ENCODE results near the gene ZHX3. TPM values are rescaled to one million over a fixed set of nuclear protein-coding genes. Genes with fewer than 3 reads are reported as not detected.
A peak's percentile ranks its signal among the peaks of the same experiment; 100 is the strongest.

Gene ZHX3
- total RNA-seq, 1 donor from 2014 or later, result 26.8 TPM

GRCh38 chr20:41320976-41321375 is 3.4 kb upstream of the ZHX3 start:
- peaks cover 20% of the 10 kb centered on the region for H3K4me1 ChIP-seq
- H3K9me3 ChIP-seq, result no peaks in the 10 kb centered on the region
- no peak for DNase-seq (ENCODE audit: extremely low spot score in 2 of 2)
- no peaks in the 10 kb centered on the region for H3K27me3 ChIP-seq
- no peaks in the 10 kb centered on the region for H3K36me3 ChIP-seq
- H3K27ac ChIP-seq, result no peak overlapping the region
- TF ChIP-seq POLR2A (IDR thresholded peaks at IDR 0.05), result no peak
- no peak for TF ChIP-seq POLR2AphosphoS5 (IDR thresholded peaks at IDR 0.05; ENCODE audit: insufficient read depth in 1 of 2, low read depth in 1 of 2)
- TF ChIP-seq, protein P1, sequence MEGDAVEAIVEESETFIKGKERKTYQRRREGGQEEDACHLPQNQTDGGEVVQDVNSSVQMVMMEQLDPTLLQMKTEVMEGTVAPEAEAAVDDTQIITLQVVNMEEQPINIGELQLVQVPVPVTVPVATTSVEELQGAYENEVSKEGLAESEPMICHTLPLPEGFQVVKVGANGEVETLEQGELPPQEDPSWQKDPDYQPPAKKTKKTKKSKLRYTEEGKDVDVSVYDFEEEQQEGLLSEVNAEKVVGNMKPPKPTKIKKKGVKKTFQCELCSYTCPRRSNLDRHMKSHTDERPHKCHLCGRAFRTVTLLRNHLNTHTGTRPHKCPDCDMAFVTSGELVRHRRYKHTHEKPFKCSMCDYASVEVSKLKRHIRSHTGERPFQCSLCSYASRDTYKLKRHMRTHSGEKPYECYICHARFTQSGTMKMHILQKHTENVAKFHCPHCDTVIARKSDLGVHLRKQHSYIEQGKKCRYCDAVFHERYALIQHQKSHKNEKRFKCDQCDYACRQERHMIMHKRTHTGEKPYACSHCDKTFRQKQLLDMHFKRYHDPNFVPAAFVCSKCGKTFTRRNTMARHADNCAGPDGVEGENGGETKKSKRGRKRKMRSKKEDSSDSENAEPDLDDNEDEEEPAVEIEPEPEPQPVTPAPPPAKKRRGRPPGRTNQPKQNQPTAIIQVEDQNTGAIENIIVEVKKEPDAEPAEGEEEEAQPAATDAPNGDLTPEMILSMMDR (IDR thresholded peaks at IDR 0.05), result no peak
- H3K4me3 ChIP-seq, result no peak overlapping the region
- intact Hi-C loops (cut with DNase I), result no loop called here

DNA sequence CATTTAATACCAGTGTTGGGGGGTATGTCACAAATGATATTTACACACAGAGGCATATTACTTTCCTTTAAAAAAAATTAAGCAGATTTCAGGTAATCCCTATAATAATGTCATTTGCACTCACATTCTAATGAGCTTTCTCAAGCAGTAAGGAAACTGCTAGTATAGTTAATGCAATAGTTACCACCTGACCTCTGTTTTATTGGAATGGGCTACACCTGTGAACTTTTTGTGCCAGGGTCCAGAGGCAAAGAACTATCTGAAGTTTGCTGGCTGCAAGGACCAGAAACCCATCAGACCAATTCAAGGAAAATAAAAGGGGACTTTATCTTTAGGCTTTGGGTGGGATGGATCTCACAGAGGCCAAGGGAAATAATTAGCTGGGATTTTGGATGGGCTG is 2.9 kb upstream of the ZHX3 start:
- Histone ChIP-seq H3K36me3 (no peaks in the 10 kb centered on the region), H3K9me3 (no peaks in the 10 kb centered on the region), H3K4me1 (peaks cover 26% of the 10 kb centered on the region), H3K27ac (no peak overlapping the region), H3K27me3 (no peaks in the 10 kb centered on the region), H3K4me3 (no peak overlapping the region)
- intact Hi-C loops (cut with DNase I), result no loop called here
- no peak for DNase-seq (ENCODE audit: extremely low spot score in 2 of 2)
- TF ChIP-seq POLR2AphosphoS5 (IDR thresholded peaks at IDR 0.05; ENCODE audit: insufficient read depth in 1 of 2, low read depth in 1 of 2) (no peak), POLR2A (IDR thresholded peaks at IDR 0.05) (no peak)
- TF ChIP-seq, protein P1 (IDR thresholded peaks at IDR 0.05), result no peak

DNA sequence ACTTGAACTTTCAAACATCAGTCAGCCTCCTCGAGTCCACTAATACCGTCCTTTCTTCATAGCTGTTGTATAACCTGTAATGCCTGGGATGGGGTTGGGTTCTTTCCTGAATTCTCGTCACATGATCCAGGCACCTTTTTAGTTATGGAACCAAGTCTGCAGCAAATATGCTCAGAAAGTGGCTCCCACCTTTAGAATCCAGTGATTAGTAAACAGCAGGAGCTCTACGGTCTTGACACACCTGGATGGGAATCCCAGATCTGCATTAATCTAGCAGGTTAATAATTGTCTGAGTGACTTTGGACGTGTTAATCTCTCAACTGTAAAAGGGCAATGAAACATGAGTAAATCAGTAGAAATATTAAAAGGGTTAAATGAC is 729 bp upstream of the ZHX3 start:
- H3K4me1 ChIP-seq, result peaks cover 38% of the 10 kb centered on the region
- DNase-seq (ENCODE audit: extremely low spot score in 2 of 2), result peak in 1 of 2 donors; percentile 77
- peak overlapping the region; percentile 85 to 95 for H3K4me3 ChIP-seq
- no peaks in the 10 kb centered on the region for H3K9me3 ChIP-seq
- H3K27me3 ChIP-seq, result no peaks in the 10 kb centered on the region
- peak overlapping the region; percentile 84 for H3K27ac ChIP-seq
- no peak for TF ChIP-seq POLR2AphosphoS5 (IDR thresholded peaks at IDR 0.05; ENCODE audit: insufficient read depth in 1 of 2, low read depth in 1 of 2)
- TF ChIP-seq, protein P1 (IDR thresholded peaks at IDR 0.05), result no peak
- intact Hi-C loops (cut with DNase I), result loop anchor here (5.0 kb wide), 1 partner anchor 71 kb away; no protein-coding TSS in a partner anchor
- H3K36me3 ChIP-seq, result no peaks in the 10 kb centered on the region

DNA sequence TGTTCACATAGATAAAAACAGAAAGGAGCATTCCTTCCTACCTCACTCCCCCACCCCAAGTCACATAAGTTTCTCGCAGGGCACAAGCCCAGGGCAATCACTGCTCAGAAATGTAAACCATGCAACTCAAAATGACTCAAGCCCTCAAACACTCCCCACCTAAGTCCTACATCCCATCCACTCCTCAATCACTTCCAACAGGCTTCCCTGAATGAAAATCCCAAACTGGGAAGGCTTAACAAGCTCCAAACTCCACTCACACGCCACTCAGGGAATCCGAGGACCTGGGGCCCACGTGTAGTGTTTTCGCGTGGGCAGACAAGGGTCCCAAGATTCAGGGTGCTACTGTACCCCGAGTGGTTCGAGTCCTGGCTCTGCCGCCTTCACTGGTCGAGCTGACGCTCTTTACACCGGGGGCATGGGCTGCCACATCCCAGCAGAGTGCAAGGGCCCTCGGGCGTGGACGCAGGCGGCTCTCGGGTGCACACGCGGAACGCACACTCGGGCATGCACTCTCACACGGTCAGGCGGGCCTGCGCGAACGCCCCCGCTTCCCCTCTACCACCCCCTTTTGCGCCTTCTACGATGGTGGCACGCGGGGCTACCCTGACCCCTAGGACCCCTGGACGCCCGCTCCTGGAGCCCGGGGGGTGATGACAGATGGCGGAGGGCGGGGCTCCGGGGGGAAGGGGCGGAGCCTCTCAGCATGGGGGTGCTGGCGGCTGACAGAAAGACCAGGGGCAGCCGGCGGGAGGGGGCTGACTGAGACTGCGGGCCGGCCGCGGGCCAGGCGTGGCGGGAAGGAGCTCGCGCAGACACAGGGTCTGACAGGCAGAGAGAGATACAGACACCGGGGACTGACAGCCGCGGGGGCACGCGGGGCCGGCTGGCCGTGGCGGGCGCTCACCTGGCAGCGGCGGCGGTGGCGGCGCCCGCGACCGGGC is 657 bp downstream of the ZHX3 start:
- peak in 1 of 2 donors; percentile 87 for DNase-seq (ENCODE audit: extremely low spot score in 2 of 2)
- Histone ChIP-seq H3K4me3 (peak overlapping the region; percentile 85 to 95), H3K27ac (peak overlapping the region; percentile 88), H3K9me3 (no peaks in the 10 kb centered on the region), H3K36me3 (no peaks in the 10 kb centered on the region), H3K27me3 (no peaks in the 10 kb centered on the region), H3K4me1 (peaks cover 38% of the 10 kb centered on the region)
- TF ChIP-seq, protein P1 (IDR thresholded peaks at IDR 0.05), result no peak
- TF ChIP-seq POLR2AphosphoS5 (IDR thresholded peaks at IDR 0.05; ENCODE audit: insufficient read depth in 1 of 2, low read depth in 1 of 2) (peak in 1 of 2 donors; percentile 66), POLR2A (IDR thresholded peaks at IDR 0.05) (peak in 1 of 2 donors; percentile 2)
- intact Hi-C loops (cut with DNase I), result loop anchor here (5.0 kb wide), 1 partner anchor 70 kb away; no protein-coding TSS in a partner anchor

- H3K27me3 ChIP-seq, result no peaks in the 10 kb centered on the region
- no peaks in the 10 kb centered on the region for H3K9me3 ChIP-seq
- no peaks in the 10 kb centered on the region for H3K36me3 ChIP-seq
- intact Hi-C loops (cut with DNase I), result loop anchor here (5.0 kb wide), 1 partner anchor 69 kb away; no protein-coding TSS in a partner anchor
- TF ChIP-seq POLR2AphosphoS5 (IDR thresholded peaks at IDR 0.05; ENCODE audit: insufficient read depth in 1 of 2, low read depth in 1 of 2) (no peak), POLR2A (IDR thresholded peaks at IDR 0.05) (no peak)
- TF ChIP-seq, protein P1 (IDR thresholded peaks at IDR 0.05), result no peak
- peak in 1 of 2 donors; percentile 8 for DNase-seq (ENCODE audit: extremely low spot score in 2 of 2)
- peak overlapping the region; percentile 85 to 95 for H3K4me3 ChIP-seq
- H3K4me1 ChIP-seq, result peaks cover 38% of the 10 kb centered on the region
- peak overlapping the region; percentile 88 for H3K27ac ChIP-seq
Observed at GRCh38 chr20:41316051-41316450, 1.5 kb downstream of the ZHX3 start.
